ENCODE measurements around the gene LRRC52. TPM values are rescaled to one million over a fixed set of nuclear protein-coding genes. Genes with fewer than 3 reads are reported as not detected.

The LRRC52 gene
- total RNA-seq, 1 donor from 2014 or later = 0.87 TPM

DNA sequence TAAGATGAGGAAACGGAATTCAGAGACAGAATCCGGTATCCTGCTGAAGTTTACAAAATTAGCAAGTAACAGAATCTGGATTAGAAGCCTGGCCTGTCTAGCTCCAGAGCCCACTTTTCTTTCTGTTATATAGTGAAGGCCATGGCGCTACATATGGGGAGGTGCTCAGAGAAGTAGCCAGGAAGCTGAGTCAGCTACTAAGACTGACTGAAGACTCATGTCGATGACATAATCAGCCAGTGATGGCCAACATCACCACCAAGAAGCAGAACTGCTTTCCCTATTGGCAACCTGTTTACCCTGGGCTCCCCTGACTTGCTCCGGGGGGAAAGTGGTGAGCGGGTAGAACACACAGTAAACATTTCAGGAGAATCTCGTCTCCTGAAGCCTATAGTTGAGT is 18.8 kb downstream of the LRRC52 start:
- Histone ChIP-seq H3K27ac (no peak overlapping the region), H3K4me3 (no peak overlapping the region), H3K4me1 (no peaks in the 10 kb centered on the region), H3K9me3 (no peaks in the 10 kb centered on the region), H3K36me3 (no peaks in the 10 kb centered on the region), H3K27me3 (no peaks in the 10 kb centered on the region)
- intact Hi-C loops (cut with DNase I) = no loop called here
- TF ChIP-seq, protein P1, sequence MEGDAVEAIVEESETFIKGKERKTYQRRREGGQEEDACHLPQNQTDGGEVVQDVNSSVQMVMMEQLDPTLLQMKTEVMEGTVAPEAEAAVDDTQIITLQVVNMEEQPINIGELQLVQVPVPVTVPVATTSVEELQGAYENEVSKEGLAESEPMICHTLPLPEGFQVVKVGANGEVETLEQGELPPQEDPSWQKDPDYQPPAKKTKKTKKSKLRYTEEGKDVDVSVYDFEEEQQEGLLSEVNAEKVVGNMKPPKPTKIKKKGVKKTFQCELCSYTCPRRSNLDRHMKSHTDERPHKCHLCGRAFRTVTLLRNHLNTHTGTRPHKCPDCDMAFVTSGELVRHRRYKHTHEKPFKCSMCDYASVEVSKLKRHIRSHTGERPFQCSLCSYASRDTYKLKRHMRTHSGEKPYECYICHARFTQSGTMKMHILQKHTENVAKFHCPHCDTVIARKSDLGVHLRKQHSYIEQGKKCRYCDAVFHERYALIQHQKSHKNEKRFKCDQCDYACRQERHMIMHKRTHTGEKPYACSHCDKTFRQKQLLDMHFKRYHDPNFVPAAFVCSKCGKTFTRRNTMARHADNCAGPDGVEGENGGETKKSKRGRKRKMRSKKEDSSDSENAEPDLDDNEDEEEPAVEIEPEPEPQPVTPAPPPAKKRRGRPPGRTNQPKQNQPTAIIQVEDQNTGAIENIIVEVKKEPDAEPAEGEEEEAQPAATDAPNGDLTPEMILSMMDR (IDR thresholded peaks at IDR 0.05) = no peak
- no peak for DNase-seq
- ATAC-seq = no peak

DNA sequence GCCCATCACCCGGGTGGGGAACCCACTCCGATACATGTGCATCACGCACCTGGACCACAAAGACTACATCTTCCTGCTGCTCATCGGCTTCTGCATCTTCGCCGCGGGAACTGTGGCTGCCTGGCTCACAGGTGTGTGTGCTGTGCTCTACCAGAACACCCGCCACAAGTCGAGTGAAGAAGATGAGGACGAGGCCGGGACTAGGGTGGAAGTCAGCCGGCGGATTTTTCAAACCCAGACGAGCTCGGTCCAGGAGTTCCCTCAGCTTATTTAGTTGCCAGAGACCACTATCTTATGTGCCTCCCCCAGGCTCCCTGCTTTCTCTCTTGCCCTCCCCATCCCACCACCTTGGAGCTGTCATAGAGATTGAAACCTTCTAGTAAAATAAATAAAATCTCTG is 19.8 kb downstream of the LRRC52 start:
- Histone ChIP-seq H3K27ac (no peak overlapping the region), H3K4me1 (no peaks in the 10 kb centered on the region), H3K36me3 (no peaks in the 10 kb centered on the region), H3K4me3 (no peak overlapping the region), H3K27me3 (no peaks in the 10 kb centered on the region), H3K9me3 (no peaks in the 10 kb centered on the region)
- TF ChIP-seq, protein P1 (IDR thresholded peaks at IDR 0.05) = no peak
- intact Hi-C loops (cut with DNase I) = no loop called here
- ATAC-seq = no peak
- no peak for DNase-seq

DNA sequence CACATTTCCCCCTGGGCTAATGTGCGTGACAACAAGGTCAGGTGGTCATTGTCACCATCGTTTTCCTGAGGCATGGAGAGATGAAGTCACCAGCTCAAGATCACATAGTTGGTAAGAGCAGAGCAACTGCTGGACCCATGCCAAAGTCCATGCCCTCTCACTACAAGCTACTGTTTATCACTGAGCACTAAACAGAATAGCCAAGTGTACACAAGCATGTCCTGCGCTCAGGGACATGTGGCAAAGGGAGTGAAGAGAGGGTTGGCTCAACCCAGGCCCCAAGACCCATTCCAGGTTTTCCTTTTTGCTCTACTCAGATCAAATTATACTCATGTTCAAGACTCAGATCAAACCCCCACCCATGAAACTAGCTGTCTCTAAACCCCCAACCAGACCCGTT is 20.8 kb downstream of the LRRC52 start:
- no peaks in the 10 kb centered on the region for H3K27me3 ChIP-seq
- TF ChIP-seq, protein P1 (IDR thresholded peaks at IDR 0.05) = no peak
- no peaks in the 10 kb centered on the region for H3K4me1 ChIP-seq
- DNase-seq (no peak), ATAC-seq (peak; percentile 14)
- no peak overlapping the region for H3K4me3 ChIP-seq
- H3K36me3 ChIP-seq = no peaks in the 10 kb centered on the region
- H3K9me3 ChIP-seq = no peaks in the 10 kb centered on the region
- H3K27ac ChIP-seq = no peak overlapping the region
- intact Hi-C loops (cut with DNase I) = no loop called here

DNA sequence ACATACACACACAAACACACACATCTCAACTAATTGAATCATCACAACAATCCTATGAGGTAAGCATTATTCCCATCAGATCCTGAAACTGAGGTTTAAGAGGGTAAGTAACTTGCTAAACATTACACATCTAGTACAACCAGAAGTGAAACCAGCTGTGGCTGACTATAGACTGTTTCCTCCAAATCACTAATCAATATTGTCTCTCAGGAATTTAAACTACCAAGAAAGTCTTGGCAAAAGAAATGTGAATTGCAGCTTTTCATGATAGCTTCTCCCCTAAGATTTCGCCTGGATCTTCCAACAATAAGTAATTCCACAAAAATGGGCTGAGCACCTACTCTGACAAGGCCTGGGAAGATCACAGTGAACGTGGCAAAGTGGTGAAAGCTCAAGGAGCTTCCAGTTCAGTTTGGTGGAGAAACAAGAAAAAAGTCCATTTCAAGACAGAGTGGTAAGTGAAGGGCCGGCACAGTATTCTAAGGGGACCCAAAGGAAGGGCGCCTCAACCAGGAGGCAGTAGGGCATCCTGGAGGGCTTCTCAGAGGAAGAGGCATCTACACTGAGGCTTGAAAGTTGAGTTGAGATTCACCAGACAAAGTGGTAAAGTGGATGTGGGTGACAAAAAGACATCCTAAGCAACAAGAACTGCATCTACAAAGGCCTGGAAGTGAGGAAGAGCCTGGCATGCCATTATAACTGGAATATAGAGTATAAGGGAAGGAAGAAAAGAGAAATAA is 22.1 kb downstream of the LRRC52 start:
- TF ChIP-seq, protein P1 (IDR thresholded peaks at IDR 0.05) = no peak
- ATAC-seq (no peak), DNase-seq (no peak)
- Histone ChIP-seq H3K4me1 (no peaks in the 10 kb centered on the region), H3K27me3 (no peaks in the 10 kb centered on the region), H3K36me3 (no peaks in the 10 kb centered on the region), H3K27ac (no peak overlapping the region), H3K9me3 (no peaks in the 10 kb centered on the region), H3K4me3 (no peak overlapping the region)
- intact Hi-C loops (cut with DNase I) = no loop called here

DNA sequence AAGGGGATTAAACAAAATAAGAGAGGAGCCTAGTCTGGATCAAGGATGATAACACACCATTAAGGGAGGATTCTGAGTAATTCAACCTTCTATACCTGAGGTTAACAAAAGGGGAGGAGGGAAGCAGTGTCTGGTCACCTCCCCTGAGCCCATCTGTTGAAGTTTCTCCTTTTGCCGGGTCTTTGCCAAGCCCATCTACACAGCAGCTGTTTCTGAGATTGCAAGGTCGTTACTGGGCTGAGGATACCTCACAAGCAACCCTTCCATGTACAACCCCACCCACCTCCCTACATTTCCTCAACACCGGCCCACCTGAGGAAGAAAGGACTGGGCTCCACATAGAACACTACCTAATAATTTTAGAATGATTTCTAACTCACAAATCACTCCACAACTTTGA is 26.3 kb downstream of the LRRC52 start:
- H3K4me1 ChIP-seq = no peaks in the 10 kb centered on the region
- no peak overlapping the region for H3K27ac ChIP-seq
- H3K9me3 ChIP-seq = no peaks in the 10 kb centered on the region
- no peak overlapping the region for H3K4me3 ChIP-seq
- no peak for ATAC-seq
- no peak for DNase-seq
- no peaks in the 10 kb centered on the region for H3K36me3 ChIP-seq
- no peaks in the 10 kb centered on the region for H3K27me3 ChIP-seq
- TF ChIP-seq, protein P1 (IDR thresholded peaks at IDR 0.05) = no peak
- intact Hi-C loops (cut with DNase I) = no loop called here

DNA sequence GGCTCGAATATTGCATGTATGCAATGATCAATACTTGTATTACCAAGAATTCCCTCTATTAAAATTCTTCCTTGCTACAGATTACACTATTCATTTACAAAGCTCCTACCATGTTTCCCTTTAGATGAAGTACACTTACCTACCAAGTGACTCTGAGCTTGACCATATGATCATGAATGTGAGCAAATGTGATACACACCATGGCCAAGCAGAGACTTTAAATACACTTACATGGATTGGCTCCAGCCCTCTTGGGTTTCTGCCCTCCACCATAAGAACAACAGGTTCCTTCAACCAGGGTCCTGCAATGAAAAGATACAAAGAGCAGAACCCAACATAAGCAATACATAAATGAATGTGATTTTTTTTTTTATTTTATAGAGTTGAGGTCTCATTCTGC is 30.0 kb downstream of the LRRC52 start:
- Histone ChIP-seq H3K4me3 (no peak overlapping the region), H3K9me3 (no peaks in the 10 kb centered on the region), H3K36me3 (no peaks in the 10 kb centered on the region), H3K27me3 (no peaks in the 10 kb centered on the region), H3K4me1 (no peaks in the 10 kb centered on the region), H3K27ac (no peak overlapping the region)
- no peak for DNase-seq
- no peak for ATAC-seq
- TF ChIP-seq, protein P1 (IDR thresholded peaks at IDR 0.05) = no peak
- intact Hi-C loops (cut with DNase I) = no loop called here

Measured in upper lobe of right lung (tissue), 1 donor.